Heart right ventricle (tissue), 16 donors: ENCODE data around the gene SPINK9. TPM values are rescaled to one million over a fixed set of nuclear protein-coding genes. Genes with fewer than 3 reads are reported as not detected.

Experiments
- ATAC-seq, 8 donors: fragments of 200-7000 bp; cut with Tn5 transposase; one replicate each; pipeline ENCODE4 v1.9.1; 2020; ENCODE audit warnings: mild to moderate bottlenecking in 8 of 8, moderate library complexity in 8 of 8, moderate number of reproducible peaks in 1 of 8
- DNase-seq, 2 donors: peaks; one replicate each; pipeline ENCODE4 v3.0.0-alpha.2; 2020
- H3K27ac ChIP-seq, 10 donors: fragments of 200-600 bp; sonication (generic) in 2 of 10; one replicate each; pipeline versions ENCODE4 v1.5.0 to v1.8.0; 2020 to 2022; ENCODE audit warnings: mild to moderate bottlenecking in 3 of 10
- H3K27me3 ChIP-seq, 7 donors: fragments of 200-600 bp; one replicate each; pipeline ENCODE4 v1.8.0; 2021 to 2022; ENCODE audit warnings: mild to moderate bottlenecking in 2 of 7
- H3K36me3 ChIP-seq, 9 donors: fragments of 200-600 bp; sonication (generic) in 1 of 9; one replicate each; pipeline versions ENCODE4 v1.5.0 to v1.8.0; 2020 to 2022; ENCODE audit warnings: mild to moderate bottlenecking in 2 of 9
- H3K4me1 ChIP-seq, 9 donors: fragments of 200-600 bp; sonication (generic) in 1 of 9; one replicate each; pipeline versions ENCODE4 v1.5.0 to v1.8.0; 2020 to 2022; ENCODE audit warnings: mild to moderate bottlenecking in 4 of 9
- H3K4me3 ChIP-seq, 10 donors: fragments of 200-600 bp; sonication (generic) in 2 of 10; one replicate each; pipeline versions ENCODE4 v1.5.0 to v1.8.0; 2020 to 2022; ENCODE audit warnings: mild to moderate bottlenecking in 7 of 10, moderate library complexity in 2 of 10
- H3K9me3 ChIP-seq, 11 donors: fragments of 200-600 bp in 10 of 11; sonication (generic) in 2 of 11; one replicate each; pipeline versions ENCODE4 v1.5.0 to v1.8.0; 2013 to 2022; ENCODE audit warnings: mild to moderate bottlenecking in 2 of 11, control low read depth in 1 of 11, moderate library complexity in 1 of 11
- CTCF ChIP-seq, 9 donors: fragments of 200-600 bp; sonication (generic) in 2 of 9; IDR thresholded peaks; one replicate each; pipeline versions ENCODE4 v1.5.0 to v1.8.0; 2021 to 2022; ENCODE audit warnings: antibody characterized with exemption in 9 of 9, mild to moderate bottlenecking in 5 of 9, moderate library complexity in 1 of 9
- WGBS, 2 donors: extraction: QIAGEN DNeasy Blood & Tissue Kit; methylation state at CpG; one replicate each; pipeline ENCODE4 v1.1.7; 2013; ENCODE audit warnings: inconsistent platforms in 1 of 2; 5-methylcytosine and 5-hydroxymethylcytosine counted together
- intact Hi-C, 10 donors: fragments of 100-400 bp; cut with DNase I; formaldehyde crosslinking; loops; one replicate each; pipeline versions ENCODE4 v1.11.1 to v1.14.2; 2022
- polyA plus RNA-seq, 2 donors: library from polyadenylated mRNA; stranded (reverse); fragments of 200-250 nt; gene quantifications; one replicate each; pipeline ENCODE4 v1.2.3, GENCODE V29; 2013
- total RNA-seq, 10 donors: library from RNA; stranded (reverse); fragmentation: NEBNext Ultra II Directional in 3 of 10; extraction: Animal tissue kit (Norgen Biotek cat#: 25700) in 3 of 10; gene quantifications; one replicate each; pipeline versions ENCODE4 v1.2.1 to v1.2.4, GENCODE V29; 2021 to 2023
- donor health status: Arrhythmogenic right ventricular cardiomyopathy.
- donor health status: ischemic (EF 13 %, LVEDD 7.1; RV severe dilation, severe dysfunction).
- donor health status: healthy with polysubstance abuse.
- donor health status: DM: no; HTN: yes; CAD: no.
- donor health status: DM: no; HTN: no; CAD: no.
- donor health status: ischemic (EF 25% LVEDD 6.9; RV normal size, moderate dysfunction).
- donor health status: ischemic (EF 25% LVEDD 5.7; RV mildly dilated, moderate dysfunction).
- donor health status: healthy.
- donor health status: DM: yes; HTN: yes; CAD: no.
- donor health status: Ischemic cardiomyopathy.
- donor health status: ischemic (EF 35%, LVEDD 5.7; RV mildly dilated, moderate dysfunction).
- donor health status: nonischemic (EF 11% LVEDD 7.7; RV severe dilation, severe dysfunction).
- donor health status: DM: yes; HTN: yes; CAD: no.
- donor health status: PGD.
- donor health status: ischemic (EF 29% LVEDD 5.4; RV normal size, mild dysfunction).
- donor health status: nonischemic (EF 23%, LVEDD 6.1; RV moderate dilation, normal function).

The SPINK9 gene
- total and polyA plus RNA-seq, 12 donors = 0.57 TPM; not detected in 11

- WGBS, 2 donors = 86 to 94% methylated on average over 3 of the region's 3 CpGs
- Histone ChIP-seq H3K4me3 (no peak overlapping the region), H3K9me3 (peaks cover 0 to 4% (median 0%) of the 10 kb centered on the region in 11 donors), H3K36me3 (peaks cover 0 to 6% (median 0%) of the 10 kb centered on the region in 9 donors), H3K4me1 (no peaks in the 10 kb centered on the region), H3K27ac (no peak overlapping the region), H3K27me3 (no peaks in the 10 kb centered on the region)
- TF ChIP-seq CTCF (IDR thresholded peaks at IDR 0.05) = no peak
- intact Hi-C loops = no loop called here
- ATAC-seq (no peak), DNase-seq (no peak)
These were observed 1.5 kb downstream of the SPINK9 start for GRCh38 chr5:148336704-148337435.

- H3K4me3 ChIP-seq = no peak overlapping the region
- peaks cover 0 to 7% (median 0%) of the 10 kb centered on the region in 9 donors for H3K4me1 ChIP-seq
- H3K27ac ChIP-seq = no peak overlapping the region
- peaks cover 0 to 6% (median 0%) of the 10 kb centered on the region in 9 donors for H3K36me3 ChIP-seq
- no peak for TF ChIP-seq CTCF (IDR thresholded peaks at IDR 0.05)
- no peaks in the 10 kb centered on the region for H3K27me3 ChIP-seq
- ATAC-seq (no peak), DNase-seq (no peak)
- intact Hi-C loops = no loop called here
- H3K9me3 ChIP-seq = no peaks in the 10 kb centered on the region
- 95 to 97% methylated on average over 2 of the region's 2 CpGs for WGBS, 2 donors
These were observed 7.1 kb downstream of the SPINK9 start for GRCh38 chr5:148342371-148343045.

- 79 to 93% methylated on average over 2 of the region's 2 CpGs for WGBS, 2 donors
- no peak overlapping the region for H3K4me3 ChIP-seq
- peaks cover 0 to 6% (median 0%) of the 10 kb centered on the region in 9 donors for H3K36me3 ChIP-seq
- peaks cover 0 to 7% (median 0%) of the 10 kb centered on the region in 9 donors for H3K4me1 ChIP-seq
- no peak for TF ChIP-seq CTCF (IDR thresholded peaks at IDR 0.05)
- H3K27ac ChIP-seq = no peak overlapping the region
- DNase-seq = no peak
- H3K27me3 ChIP-seq = no peaks in the 10 kb centered on the region
- no peaks in the 10 kb centered on the region for H3K9me3 ChIP-seq
- intact Hi-C loops = no loop called here
- no peak for ATAC-seq
These were observed 7.7 kb downstream of the SPINK9 start for GRCh38 chr5:148343046-148343407.

- no peak for DNase-seq
- 81 to 89% methylated on average over 7 of the region's 7 CpGs for WGBS, 2 donors
- intact Hi-C loops = no loop called here
These were observed 8.5 kb downstream of the SPINK9 start for GRCh38 chr5:148343603-148344487.

More at GRCh38 chr5:148343603-148344487, 8.5 kb downstream of the SPINK9 start:
- no peak overlapping the region for H3K27ac ChIP-seq
- ATAC-seq = no peak
- H3K27me3 ChIP-seq = no peaks in the 10 kb centered on the region
- peaks cover 0 to 7% (median 0%) of the 10 kb centered on the region in 9 donors for H3K4me1 ChIP-seq
- H3K9me3 ChIP-seq = no peaks in the 10 kb centered on the region
- no peak overlapping the region for H3K4me3 ChIP-seq
- no peak for TF ChIP-seq CTCF (IDR thresholded peaks at IDR 0.05)
- peaks cover 0 to 6% (median 0%) of the 10 kb centered on the region in 9 donors for H3K36me3 ChIP-seq
